Measurements from ENCODE around the gene MMP19. TPM values are rescaled to one million over a fixed set of nuclear protein-coding genes. Genes with fewer than 3 reads are reported as not detected.
"Not testable (repeated sequence)": the region's sequence is repeated elsewhere in the genome, so short reads cannot be mapped to it uniquely, and the experiment has no call there.

MMP19 gene
- total RNA-seq, 1 donor from 2014 or later = 2.6 TPM

DNA sequence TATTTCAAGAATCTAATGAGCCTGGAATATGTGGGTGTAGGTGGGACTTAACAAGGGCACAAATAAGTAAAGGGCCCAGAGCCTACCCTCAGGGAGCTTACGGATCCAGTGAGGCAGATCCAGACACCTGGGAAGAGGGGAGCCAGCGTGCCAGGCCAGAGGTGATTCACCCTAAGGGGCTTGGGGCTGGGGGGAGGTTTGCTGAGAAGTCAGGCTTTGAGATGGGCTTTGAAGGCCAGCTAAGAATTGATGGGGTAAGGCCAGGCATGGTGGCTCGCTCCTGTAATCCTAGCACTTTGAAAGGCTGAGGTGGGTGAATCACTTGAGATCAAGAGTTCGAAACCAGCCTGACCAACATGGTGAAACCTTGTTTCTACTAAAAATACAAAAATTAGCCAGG, 695 bp upstream of the MMP19 start:
- no peak for DNase-seq (ENCODE audit: low read depth)

DNA sequence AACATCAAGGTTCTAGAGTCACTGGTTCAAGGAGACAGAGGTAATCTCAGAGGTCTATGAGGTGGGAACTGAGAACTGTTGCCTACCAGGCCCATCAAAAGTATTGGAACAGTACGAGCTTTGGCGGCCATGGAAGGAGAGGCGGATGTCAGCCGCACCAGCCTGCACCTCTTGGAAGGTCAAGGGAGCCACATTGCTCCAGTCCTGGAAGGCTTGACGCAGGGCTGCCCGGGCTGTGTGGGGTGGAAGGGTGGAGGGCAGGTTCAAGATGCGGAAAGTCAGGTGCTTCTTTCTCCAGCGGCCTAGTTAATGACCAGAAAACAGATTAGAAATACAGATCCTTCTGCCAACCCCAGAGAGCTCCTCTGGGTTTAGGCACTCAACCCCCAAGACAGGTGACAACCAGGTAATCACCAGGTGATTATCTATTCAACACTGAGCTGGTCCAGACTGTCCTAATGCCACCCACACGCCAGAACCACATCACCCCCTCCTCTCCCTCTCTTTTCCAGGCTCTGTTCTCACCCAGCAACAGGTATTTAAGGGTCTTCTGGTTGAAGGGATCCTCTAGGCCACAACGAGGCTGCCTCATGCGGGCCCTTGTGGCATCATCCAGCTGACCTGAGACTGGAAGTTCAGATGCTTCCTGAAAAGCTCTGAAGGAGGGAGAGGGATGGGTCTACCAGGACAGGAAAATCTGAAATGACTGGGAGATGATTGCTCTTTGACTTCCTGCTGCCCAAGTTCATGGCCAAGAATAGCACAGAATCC, 2.0 kb downstream of the MMP19 start:
- DNase-seq (ENCODE audit: low read depth) = no peak

DNA sequence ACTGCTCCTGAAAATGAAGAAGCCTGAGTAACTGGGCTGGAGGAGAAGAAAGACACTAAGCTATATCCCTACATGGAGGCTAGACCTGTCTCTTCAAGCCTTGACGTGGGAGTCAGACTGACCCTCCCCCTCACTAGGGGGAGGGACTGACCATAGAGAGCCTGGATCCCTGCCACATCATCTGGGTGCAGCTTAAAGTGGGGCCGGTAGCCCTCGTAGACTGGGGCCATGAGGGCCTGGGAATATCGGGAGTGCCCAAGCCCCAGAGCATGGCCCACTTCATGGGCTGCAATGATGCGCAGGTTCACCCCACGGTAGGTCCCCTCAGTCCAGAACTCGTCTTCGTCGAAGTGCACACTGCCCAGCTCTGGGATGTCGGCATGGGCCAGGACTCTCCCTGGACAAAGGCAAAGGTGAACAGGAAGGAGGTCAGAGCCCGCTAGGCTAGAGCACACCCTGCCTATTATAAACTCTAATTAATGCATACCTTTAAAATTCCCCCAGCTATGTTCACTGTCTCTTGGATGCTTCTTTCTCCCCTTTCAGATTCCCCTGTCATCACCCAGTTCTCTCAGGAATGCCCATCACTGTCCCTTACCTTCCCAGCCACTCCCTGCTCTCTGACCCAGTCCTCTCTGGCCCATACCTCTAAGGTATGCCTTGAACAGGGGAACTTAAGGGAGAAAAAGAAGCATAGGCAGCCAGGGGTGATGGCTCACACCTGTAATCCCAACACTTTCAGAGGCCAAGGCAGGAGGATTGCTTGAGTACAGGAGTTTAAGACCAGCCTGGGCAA, 3.2 kb downstream of the MMP19 start:
- DNase-seq (ENCODE audit: low read depth) = no peak

DNA sequence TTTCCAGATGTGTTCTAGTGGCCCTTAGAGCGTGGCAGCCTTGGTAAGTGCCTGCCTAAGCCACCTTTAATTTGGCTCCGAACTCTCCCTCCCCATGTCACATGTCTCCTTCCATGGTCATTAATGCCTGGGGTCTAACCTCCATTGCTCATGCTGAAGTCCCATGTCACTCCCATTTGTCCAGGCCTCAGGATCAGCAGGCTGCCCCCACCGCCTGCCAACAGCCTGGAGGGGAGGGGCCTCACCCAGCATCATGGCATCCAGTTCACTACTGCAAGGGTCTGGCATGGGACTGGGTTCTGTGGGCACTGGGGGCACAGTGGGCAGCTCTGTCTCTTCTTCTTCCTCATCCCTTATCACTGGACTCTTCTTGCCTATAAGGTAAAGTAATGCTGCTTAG, 4.4 kb downstream of the MMP19 start:
- no peak for DNase-seq (ENCODE audit: low read depth)

DNA sequence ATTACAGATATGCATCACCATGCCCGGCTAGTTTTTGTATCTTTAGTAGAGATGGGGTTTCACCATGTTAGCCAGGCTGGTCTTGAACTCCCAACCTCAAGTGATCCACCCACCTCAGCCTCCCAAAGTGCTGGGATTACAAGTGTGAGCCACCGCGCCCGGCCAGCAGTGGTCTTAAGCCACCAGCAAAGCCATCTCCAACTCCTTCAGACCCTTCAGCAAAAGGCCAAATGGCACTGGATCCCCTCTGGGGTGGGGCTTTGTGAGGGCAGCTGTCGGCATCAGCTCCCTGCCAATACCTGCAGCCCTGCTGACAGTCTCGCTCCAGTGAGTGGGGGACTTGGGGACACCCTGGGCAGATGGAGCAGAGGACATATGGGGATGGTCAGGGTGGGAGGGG, 8.3 kb downstream of the MMP19 start:
- DNase-seq (ENCODE audit: low read depth) = not testable (repeated sequence)

DNA sequence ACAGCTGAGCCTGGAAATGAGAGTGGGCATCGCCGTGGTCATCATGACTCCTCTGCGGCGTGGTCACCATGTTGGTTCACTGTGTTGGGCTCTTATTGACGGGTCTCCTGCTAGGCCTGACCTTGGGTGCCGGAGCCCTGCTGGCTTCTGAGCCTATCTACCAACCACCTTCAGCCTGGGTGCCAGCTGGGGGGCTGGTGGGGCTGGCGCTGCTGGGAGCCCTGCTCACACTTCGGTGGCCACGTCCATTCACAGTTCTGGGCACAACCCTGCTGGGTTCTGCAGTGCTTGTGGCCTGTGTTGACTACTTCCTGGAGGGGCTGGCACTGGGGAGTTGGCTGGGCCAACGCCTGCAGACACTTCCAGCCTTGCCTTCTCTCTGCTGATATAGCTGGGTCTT, 9.7 kb downstream of the MMP19 start:
- no peak for DNase-seq (ENCODE audit: low read depth)

DNA sequence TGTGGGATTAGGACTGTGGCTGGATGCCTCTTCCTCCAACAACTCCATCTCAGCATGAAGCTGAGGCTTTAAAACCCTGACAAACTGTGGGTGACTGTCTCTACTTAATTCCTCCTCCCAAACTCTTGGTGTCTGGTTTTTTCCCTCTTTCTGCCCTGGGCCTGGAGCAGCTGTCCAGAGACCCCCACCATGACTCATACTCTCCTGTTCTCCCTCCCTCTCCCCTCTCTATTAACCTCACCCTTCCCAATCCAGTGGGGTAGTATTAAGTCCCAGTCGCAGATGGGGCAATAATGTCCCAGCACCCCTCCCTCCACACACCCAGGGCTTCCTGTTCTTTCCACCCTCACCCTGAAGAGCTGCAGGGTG, 11.3 kb downstream of the MMP19 start:
- DNase-seq (ENCODE audit: low read depth) = no peak

DNA sequence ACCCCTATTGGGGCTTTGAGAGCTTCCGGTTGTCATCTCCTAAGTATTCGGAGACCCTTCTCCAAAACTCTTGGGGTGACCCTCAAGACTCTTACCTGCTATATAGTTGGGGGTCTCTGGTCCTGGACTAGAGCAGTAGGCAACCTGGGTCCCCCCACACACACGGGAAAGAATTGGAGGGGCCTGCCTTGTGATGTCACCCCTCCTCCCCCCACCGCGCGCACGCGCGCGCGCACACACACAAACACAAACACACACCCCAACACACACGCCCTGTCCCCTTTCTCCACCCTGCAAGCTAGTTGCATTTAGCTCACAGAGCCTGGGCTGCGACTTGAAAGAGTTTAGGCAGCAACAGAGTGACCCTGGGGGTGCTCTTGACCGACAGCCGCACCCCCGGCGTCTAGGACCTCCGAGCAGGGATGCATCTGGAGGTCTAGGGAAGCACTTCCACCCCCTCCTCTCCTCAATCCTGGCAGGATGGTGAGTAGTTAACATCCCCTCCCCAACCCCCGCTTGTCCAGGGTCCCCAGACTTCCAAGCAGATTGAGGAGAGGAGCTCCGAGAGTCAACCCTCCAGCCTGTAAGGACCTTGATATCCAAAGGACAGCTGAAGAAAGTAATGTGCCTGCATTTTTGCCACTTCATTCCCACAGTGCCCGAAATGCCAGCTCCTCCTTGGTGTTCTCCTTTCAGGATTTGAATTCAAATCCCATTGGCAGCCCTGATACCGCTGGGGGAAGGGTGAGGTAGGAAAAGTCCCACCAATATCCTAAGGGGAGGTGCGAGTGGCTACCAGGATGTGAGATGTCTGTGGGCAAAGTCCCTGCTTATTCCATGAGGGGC, 11.9 kb downstream of the MMP19 start:
- DNase-seq (ENCODE audit: low read depth) = peak; percentile 23

DNA sequence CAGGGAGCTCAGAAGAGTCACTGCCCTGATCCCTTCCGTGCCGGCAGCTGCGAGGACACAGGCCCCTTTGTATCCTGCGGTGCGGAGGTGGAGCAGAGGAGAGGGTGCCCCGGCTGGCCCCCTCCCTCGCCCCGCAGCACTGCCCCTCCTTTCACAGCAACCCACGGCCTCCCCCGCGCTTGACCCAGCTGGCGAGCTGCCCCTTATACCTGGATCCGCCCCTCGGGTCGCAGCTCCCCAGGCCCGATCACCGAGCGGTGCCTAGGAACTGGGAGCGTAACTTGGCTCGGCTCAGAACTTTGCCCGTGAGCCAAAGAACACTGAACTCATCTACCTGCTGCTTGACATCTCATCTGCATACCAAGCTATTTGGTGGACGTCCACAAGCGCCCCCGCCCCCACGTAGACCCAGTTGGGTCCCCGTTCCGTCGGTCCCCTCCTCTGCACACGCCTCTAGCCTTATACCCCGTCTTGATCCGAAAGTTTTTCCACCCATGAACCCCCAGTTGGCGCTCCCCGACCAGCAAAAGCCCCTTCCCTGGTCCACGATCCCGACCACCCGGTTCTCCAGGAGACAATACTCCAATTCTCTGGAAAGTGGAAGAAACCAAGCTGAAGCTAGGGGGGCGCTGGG, 12.7 kb downstream of the MMP19 start:
- no peak for DNase-seq (ENCODE audit: low read depth)

DNA sequence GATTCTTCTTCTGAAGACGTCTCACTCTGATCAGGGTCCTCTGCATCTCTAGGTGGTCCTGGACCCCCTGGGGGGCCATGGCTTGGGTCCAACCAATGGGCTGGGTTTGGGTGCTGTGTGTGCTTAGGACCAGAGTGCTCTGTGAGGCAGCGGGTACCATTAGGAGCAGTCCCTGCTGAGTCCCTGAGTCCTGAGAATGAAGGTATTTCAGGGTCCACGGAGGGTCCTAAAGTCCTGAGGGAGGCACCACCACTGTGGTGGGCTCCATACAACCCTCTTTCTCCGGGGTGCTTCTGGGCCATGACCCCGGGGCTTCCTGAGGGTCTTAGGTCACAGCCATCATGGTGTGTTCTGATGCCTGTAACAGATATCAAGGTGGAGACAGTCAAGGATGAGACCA, 14.4 kb downstream of the MMP19 start:
- DNase-seq (ENCODE audit: low read depth) = no peak

DNA sequence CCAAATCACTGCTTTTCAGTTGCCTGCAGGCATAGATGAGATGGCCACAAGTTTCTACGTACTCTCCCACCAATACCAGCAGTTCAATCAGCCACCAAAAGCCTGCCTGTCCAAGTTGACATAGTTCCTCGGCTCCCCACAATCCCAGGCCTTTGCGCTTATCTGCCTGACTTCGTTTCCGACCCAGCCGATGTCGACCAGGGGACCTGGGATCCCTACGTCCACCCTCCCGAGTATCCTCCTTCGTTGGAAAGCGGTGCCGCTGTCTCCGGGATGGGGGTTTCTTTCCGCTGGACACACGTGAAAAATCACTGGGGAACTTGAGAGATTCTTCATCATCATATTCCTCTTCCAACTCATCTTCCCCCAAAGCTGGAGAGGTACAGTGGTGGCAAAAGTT, 14.9 kb downstream of the MMP19 start:
- no peak for DNase-seq (ENCODE audit: low read depth)

DNA sequence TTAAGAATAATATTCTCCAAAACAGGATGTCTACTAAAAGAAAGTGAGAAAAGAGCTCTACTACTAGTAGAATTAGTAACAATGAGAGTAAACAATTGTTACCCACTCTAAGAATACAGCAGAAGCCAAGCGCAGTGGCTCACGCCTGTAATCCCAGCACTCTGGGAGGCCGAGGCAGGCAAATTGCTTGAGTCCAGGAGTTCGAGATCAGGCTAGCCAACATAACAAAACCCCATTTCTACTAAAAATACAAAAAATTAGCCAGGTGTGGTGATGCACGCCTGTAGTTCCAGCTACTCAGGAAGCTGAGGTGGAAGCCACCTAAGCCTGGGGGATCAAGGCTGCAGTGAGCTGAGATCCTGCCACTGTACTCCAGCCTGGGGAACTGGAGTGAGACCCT, 18.0 kb downstream of the MMP19 start:
- DNase-seq (ENCODE audit: low read depth) = no peak

DNA sequence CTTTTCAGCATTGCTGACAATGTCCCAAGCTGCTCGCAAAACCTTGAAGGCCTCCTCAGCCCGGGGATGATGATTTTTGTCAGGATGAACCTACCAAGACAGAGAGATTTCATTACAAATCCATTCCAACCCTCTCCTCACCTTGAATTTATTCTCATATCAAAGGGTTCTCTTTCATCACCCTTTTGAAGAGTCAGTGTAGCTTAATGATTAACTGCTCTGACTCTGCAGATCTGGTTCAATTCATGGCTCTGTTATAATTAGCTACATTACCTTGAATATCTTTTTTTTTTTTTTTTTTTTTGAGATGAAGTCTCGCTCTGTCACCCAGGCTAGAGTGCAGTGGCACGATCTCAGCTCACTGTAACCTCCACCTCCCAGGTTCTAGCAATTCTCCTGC, 19.3 kb downstream of the MMP19 start:
- DNase-seq (ENCODE audit: low read depth) = peak; percentile 74

DNA sequence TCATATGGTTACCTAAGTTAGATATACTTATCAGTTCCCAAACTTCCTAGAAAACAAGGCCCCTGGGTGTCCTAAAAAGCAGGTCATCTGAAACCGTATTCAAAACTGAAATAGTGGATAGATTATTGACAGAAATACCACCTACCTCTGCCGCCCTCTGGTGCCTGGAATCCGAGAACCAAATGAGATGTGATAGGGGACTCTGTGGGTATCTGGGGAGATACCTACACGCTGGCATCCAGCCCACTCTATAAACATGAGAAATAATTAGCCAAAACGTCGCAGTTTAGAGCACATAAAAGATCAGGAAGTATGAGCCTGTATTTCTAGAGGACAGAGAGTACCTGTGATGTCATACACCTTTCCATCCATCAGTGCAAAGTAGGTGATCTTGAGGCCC, 20.5 kb downstream of the MMP19 start:
- peak; percentile 46 for DNase-seq (ENCODE audit: low read depth)

DNA sequence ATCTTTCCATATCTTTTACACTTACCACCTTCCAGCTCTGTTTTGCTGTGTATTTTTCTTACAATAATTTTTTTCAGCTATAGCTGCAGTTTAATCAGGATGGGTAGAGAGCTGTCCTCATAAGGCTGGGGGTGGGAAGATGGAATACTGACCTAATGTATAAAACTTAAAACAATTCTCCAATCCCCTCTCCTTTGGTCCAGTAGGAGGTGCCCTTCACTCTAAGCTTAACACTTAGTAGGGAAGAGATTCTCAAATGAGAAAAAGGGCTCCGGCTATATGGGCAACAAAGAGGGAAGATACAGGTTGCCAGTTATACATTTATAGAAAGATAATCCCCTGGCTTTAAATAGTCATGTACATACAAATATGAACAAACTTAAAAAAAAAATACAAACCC, 22.1 kb downstream of the MMP19 start:
- no peak for DNase-seq (ENCODE audit: low read depth)

DNA sequence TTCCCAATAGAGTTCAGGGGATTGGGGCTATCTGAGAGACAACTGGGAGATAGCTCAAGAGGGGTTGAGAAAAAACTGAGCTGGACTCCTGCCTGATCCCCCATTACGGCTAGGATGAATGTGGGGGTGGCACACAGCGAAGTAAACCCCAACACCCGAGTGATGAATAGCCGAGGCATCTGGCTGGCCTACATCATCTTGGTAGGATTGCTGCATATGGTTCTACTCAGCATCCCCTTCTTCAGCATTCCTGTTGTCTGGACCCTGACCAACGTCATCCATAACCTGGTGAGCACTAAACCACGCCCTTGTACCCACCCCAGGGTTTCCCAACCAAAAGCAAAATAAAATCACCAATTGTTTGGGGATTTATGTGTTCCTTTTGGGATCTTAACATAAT, 23.9 kb downstream of the MMP19 start:
- no peak for DNase-seq (ENCODE audit: low read depth)

DNA sequence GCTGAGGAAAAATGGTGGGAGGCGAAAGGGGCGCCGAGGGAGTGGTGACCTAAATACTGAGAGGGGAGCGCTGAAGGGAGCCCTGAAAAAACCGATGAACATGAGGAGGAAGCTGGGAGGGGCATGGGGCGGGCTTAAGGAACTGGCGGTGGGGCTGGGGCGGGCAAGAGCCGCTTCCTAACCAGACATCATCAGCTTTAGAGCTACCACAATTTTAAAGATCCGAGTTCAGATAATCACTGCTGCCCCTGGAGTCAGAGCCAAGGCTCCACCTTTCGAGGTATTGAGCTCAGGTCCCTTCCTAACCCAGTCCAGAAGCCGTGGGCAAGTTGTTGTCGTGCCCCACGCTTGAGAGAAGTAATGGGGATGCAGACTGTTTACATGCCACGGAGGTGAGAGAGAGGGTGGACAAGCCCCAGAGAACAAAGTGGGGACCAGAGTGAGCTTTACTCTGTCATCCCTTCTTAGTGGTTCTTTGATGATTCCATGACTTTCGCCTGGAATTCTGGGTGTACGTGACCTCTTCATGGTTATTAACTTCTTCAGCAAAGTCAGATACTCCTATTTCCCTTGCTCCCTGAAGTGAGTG, 24.5 kb downstream of the MMP19 start:
- DNase-seq (ENCODE audit: low read depth) = peak; percentile 23

DNA sequence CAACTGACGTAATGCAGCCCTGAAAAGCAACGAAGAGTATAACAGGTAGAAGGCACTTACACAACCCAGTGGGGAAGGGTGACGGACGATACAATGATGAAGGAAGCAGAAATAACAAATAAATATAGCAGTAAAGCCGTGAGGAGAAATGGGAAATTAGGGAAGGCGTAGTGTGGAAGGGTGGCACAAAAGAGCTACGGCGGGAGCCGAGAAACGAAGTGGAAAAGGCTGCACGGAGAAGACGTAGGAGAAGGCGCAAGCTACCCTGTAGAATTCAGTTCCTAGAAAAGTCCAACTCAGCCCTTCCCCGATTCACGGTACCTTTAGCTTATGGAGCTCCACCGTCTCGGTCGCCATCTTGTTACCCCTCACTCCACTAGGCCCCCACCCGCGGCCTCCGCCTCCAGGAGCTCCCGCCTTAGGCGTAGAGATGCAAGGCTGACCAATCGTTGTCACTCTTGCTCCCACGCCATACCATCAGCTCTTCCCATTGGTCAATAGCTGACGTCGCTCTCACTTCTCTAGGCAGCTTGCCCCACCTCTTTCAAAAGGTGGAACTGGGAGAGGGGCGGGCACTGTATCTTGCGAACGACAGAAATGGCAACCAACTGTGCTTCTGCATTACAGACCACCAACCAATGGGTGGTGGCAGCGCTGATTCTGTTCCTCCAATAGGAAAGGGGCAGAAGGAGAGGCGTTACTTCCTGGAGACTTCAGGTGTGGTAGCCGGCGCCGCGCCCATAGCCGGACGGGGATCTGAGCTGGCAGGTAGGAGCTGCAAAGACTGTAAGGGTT, 25.2 kb downstream of the MMP19 start, which contains the start of the genes ORMDL2 and SARNP:
Gene ORMDL2 (plus strand): TSS at position 697 of the 795 bp plus-strand sequence. CDS start 959 bp downstream, outside the sequence.
Gene SARNP (minus strand): TSS at position 380 of the 795 bp plus-strand sequence. CDS start 23 bp downstream, at position 357.
- peak; percentile 100 for DNase-seq (ENCODE audit: low read depth)

DNA sequence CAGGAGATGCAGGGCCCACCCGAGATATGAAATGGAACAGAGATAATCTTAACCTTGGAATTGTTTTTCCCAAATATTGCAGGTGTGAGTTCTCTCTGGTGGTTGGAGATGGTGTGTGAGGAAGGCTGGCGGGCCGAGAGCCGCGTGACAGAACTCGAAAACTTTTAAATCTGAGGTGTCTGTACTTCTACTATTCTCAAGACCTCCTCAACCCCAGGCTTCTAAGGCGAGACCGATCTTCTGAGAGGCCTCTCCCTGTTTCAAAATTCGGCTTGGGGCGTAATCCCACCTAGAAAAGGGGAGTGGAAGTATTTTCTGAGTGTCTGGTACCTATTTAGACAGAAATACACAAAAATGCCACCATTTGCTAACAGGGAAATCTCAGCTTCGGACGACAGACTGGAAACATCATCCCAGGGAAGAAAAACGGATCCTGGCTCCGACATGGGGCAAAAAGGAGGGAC, 25.8 kb downstream of the MMP19 start:
- peak; percentile 36 for DNase-seq (ENCODE audit: low read depth)

DNA sequence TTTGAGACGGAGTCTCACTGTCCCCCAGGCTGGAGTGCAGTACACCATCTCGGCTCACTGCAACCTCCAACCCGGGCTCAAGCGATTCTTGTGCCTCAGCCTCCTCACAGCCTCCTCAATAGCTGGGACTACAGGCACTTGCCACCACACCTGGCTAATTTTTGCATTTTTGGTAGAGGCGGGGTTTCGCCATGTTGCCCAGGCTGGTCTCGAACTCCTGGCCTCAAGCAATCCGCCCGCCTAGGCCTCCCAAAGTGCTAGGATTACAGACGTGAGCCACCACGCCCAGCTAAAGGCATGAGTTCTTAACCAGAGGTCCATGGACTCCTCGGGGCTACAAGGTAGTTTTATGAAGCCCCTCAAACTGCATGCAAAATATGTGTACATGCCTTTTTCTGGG, 27.3 kb downstream of the MMP19 start:
- DNase-seq (ENCODE audit: low read depth) = no peak
